Measurements from ENCODE around the gene COL8A1. TPM values are rescaled to one million over a fixed set of nuclear protein-coding genes. Genes with fewer than 3 reads are reported as not detected.
A peak's percentile ranks its signal among the peaks of the same experiment; 100 is the strongest.
"Not testable (repeated sequence)": the region's sequence is repeated elsewhere in the genome, so short reads cannot be mapped to it uniquely, and the experiment has no call there.

Gene COL8A1
- total RNA-seq, 1 donor from 2014 or later = not detected

DNA sequence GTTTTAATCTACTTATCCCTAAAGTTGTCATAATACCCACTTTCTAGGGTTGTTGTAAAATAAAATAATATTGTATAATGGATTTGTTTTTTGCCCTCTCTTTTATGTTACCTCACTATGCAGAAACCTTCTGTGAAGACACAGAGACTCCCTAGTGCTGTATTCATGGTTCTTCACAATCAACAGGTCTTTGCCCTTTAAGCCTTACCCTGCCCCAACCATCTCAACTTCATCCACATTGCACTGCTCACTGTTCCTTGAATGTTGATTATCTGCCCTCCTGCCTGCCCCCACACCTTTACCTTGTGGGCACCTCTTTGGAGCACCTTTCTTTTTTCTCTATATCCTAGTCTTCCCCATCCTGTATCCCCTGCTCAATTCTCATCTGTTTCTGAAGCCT lies 200.4 kb downstream of the COL8A1 start:
- no peaks in the 10 kb centered on the region for H3K9me3 Mint-ChIP-seq (ENCODE audit: low read depth)
- no peak for DNase-seq (ENCODE audit: low spot score, unreplicated experiment)
- no peak overlapping the region for H3K27ac Mint-ChIP-seq
- peaks cover 8% of the 10 kb centered on the region for H3K4me1 Mint-ChIP-seq (ENCODE audit: low read depth)
- no peaks in the 10 kb centered on the region for H3K27me3 Mint-ChIP-seq
- no peaks in the 10 kb centered on the region for H3K36me3 Mint-ChIP-seq (ENCODE audit: insufficient read depth)
- TF ChIP-seq, protein P1, sequence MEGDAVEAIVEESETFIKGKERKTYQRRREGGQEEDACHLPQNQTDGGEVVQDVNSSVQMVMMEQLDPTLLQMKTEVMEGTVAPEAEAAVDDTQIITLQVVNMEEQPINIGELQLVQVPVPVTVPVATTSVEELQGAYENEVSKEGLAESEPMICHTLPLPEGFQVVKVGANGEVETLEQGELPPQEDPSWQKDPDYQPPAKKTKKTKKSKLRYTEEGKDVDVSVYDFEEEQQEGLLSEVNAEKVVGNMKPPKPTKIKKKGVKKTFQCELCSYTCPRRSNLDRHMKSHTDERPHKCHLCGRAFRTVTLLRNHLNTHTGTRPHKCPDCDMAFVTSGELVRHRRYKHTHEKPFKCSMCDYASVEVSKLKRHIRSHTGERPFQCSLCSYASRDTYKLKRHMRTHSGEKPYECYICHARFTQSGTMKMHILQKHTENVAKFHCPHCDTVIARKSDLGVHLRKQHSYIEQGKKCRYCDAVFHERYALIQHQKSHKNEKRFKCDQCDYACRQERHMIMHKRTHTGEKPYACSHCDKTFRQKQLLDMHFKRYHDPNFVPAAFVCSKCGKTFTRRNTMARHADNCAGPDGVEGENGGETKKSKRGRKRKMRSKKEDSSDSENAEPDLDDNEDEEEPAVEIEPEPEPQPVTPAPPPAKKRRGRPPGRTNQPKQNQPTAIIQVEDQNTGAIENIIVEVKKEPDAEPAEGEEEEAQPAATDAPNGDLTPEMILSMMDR (IDR thresholded peaks at IDR 0.05; ENCODE audit: unreplicated experiment) = no peak
- H3K4me3 Mint-ChIP-seq (ENCODE audit: low read depth) = no peak overlapping the region

DNA sequence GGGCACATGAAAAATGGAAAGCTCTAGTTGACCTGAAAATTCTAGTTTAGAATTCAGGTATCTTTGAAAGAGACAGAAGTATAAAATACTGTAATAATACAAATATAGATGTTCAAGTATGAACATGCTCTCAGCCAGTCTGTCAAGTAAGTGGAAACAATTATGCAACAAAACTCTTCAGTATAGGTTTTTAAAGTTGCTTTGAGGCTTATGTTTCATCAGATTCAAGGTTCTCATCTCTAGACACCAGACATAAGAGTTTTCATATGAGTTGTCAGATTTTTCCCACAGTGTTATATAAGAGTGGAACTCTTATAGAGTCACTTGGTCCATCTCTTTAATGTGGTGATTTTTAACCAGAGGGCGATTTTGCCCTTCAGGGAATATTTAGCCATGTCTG lies 201.2 kb downstream of the COL8A1 start:
- Mint-ChIP-seq H3K36me3 (ENCODE audit: insufficient read depth) (no peaks in the 10 kb centered on the region), H3K9me3 (ENCODE audit: low read depth) (no peaks in the 10 kb centered on the region), H3K27me3 (no peaks in the 10 kb centered on the region)

DNA sequence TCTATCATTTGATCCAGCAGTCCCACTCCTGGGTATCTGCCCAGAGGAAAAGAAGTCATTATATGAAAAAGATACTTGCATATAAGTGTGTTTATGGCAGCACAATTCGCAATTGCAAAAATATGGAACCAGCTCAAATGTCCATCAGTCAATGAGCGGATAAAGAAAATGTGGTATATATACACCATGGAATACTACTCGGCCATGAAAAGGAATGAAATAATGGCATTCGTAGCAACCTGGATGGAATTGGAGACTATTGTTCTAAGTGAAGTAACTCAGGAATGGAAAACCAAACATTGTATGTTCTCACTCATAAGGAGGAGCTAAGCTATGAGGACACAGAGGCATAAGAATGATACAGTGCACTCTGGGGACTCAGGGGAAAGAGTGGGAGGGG lies 203.6 kb downstream of the COL8A1 start:
- H3K9me3 Mint-ChIP-seq (ENCODE audit: low read depth); H3K27ac Mint-ChIP-seq: not testable (repeated sequence)
- H3K4me1 Mint-ChIP-seq (ENCODE audit: low read depth) = peaks cover 20% of the 10 kb centered on the region

More for the DNA sequence above, 201.2 kb downstream of the COL8A1 start:
- no peak overlapping the region for H3K27ac Mint-ChIP-seq
- no peak overlapping the region for H3K4me3 Mint-ChIP-seq (ENCODE audit: low read depth)
- TF ChIP-seq, protein P1 (IDR thresholded peaks at IDR 0.05; ENCODE audit: unreplicated experiment) = no peak
- no peak for DNase-seq (ENCODE audit: low spot score, unreplicated experiment)
- peaks cover 12% of the 10 kb centered on the region for H3K4me1 Mint-ChIP-seq (ENCODE audit: low read depth)

DNA sequence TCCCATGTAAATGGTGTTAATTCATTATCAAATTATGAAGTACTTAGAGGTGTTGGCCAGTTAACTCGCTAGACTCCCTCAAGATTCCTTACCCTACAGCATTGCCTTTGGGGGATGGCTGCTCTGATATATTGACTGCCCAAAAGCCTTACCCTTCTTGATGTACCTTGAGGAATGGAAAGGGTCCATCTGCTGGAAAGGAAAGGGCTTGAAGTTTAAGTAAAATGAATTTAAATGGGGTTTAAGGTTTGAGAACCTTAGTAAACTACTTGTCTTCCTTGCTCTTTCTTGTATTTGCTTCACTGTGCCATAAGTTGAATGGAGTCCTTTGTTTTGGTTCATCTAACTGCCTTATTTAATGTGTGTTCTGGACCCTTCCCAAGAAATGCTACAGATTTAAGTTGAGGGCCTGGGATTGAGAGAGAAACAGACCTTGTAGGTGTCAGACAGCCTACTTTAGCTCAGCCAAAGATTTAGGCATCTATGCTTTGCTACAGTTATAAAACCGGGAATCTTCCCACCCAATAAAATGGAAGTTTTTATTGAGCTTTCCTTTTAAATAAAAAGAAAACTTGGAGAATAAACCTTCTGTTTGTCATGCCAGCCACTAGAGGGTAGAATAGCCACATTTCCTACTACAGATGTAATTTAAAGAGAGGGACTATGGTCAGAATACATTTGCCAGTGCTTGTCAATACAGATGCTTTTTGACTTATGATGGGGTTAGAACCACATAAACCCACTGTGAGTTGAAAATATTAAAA lies 204.6 kb downstream of the COL8A1 start:
- H3K9me3 Mint-ChIP-seq (ENCODE audit: low read depth) = no peaks in the 10 kb centered on the region
- no peak overlapping the region for H3K27ac Mint-ChIP-seq
- peaks cover 1% of the 10 kb centered on the region for H3K36me3 Mint-ChIP-seq (ENCODE audit: insufficient read depth)
- H3K4me3 Mint-ChIP-seq (ENCODE audit: low read depth) = no peak overlapping the region
- DNase-seq (ENCODE audit: low spot score, unreplicated experiment) = no peak
- H3K4me1 Mint-ChIP-seq (ENCODE audit: low read depth) = peaks cover 20% of the 10 kb centered on the region
- TF ChIP-seq, protein P1 (IDR thresholded peaks at IDR 0.05; ENCODE audit: unreplicated experiment) = peak; percentile 78
- H3K27me3 Mint-ChIP-seq = no peaks in the 10 kb centered on the region

More for the DNA sequence above, 203.6 kb downstream of the COL8A1 start:
- H3K36me3 Mint-ChIP-seq (ENCODE audit: insufficient read depth); DNase-seq (ENCODE audit: low spot score, unreplicated experiment); H3K27me3 Mint-ChIP-seq; H3K4me3 Mint-ChIP-seq (ENCODE audit: low read depth): not testable (repeated sequence)

DNA sequence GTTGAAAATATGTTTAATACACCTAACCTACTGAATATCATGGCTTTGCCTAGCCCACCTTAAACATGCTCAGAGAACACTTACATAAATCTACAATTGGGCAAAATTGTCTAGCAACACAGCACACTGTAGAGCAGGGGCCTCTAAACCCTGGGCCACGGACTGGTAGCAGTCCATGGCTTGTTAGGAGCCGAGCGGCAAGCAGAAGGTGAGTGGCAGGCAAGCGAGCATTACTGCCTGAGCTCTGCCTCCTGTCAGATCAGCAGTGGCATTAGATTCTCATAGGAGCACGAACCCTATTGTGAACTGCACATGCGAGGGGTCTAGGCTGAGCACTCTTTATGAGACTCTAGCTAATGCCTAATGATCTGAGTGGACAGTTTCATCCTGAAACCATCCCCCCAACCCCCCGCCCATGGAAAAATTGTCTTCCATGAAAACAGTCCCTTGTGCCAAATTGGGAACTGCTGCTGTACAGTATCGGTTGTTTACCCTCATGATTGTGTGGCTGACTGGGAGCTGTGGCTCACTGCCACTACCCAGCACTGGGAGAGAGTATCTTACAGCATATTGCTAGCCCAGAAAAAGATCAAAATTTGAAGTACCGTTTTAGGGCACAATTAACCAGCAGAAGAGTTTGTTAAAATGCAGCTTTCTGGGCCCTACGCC lies 205.3 kb downstream of the COL8A1 start:
- TF ChIP-seq, protein P1 (IDR thresholded peaks at IDR 0.05; ENCODE audit: unreplicated experiment) = no peak
- Mint-ChIP-seq H3K4me3 (ENCODE audit: low read depth) (no peak overlapping the region), H3K9me3 (ENCODE audit: low read depth) (no peaks in the 10 kb centered on the region), H3K27ac (no peak overlapping the region), H3K36me3 (ENCODE audit: insufficient read depth) (peaks cover 5% of the 10 kb centered on the region), H3K4me1 (ENCODE audit: low read depth) (peaks cover 20% of the 10 kb centered on the region), H3K27me3 (no peaks in the 10 kb centered on the region)
- no peak for DNase-seq (ENCODE audit: low spot score, unreplicated experiment)
